ENCODE results near the gene JPH2.

- TF ChIP-seq CTCF (IDR thresholded peaks at IDR 0.05; ENCODE audit: low read depth, low read length) (no peak), MAX (IDR thresholded peaks at IDR 0.05; ENCODE audit: low read depth, low read length) (no peak), POLR2A (IDR thresholded peaks at IDR 0.05; ENCODE audit: extremely low read depth, insufficient read length) (no peak), MYC (IDR thresholded peaks at IDR 0.05; ENCODE audit: low read depth, low read length) (no peak)
Observed at GRCh38 chr20:44186674-44187053, 324 bp downstream of the JPH2 start.
